H1 (cell line): Measurements from ENCODE around the gene USP3. TPM values are rescaled to one million over a fixed set of nuclear protein-coding genes. Genes with fewer than 3 reads are reported as not detected.

Experiments
- CTCF ChIA-PET: fragments of 300-600 bp; sonication (Branson Sonifier 250); formaldehyde crosslinking; loops from one replicate; lab custom pipeline; 2021; ENCODE audit not compliant: partially characterized antibody; lab: Charles Lee
- POLR2A ChIA-PET: fragments of 300-600 bp; sonication (Branson Sonifier 250); formaldehyde crosslinking; loops from one replicate; lab custom pipeline; 2021; ENCODE audit warnings: inconsistent platforms; ENCODE audit not compliant: partially characterized antibody; lab: Charles Lee
- DNase-seq, 2 experiments: peaks; one replicate each; pipeline versions ENCODE4 v3.0.0 to v3.0.0-alpha.2; 2010 to 2022; ENCODE audit warnings: low spot score in 2 of 2, low read depth in 1 of 2, mixed read lengths in 1 of 2
- FAIRE-seq: peaks from 2 replicates; lab custom pipeline; 2011; peaks lifted over from hg19 to GRCh38; lab: Jason Lieb, UNC
- H2AFZ ChIP-seq: 2 replicates; pipeline ENCODE4 v1.8.1; 2012; ENCODE audit warnings: low read length, inconsistent platforms
- H2AK5ac ChIP-seq: 2 replicates; pipeline ENCODE4 v1.6.1; 2013; ENCODE audit warnings: low read depth, low read length
- H2BK120ac ChIP-seq: replicated peaks from 2 replicates; pipeline ENCODE3; 2013; ENCODE audit warnings: low read depth, low read length, inconsistent platforms
- H2BK12ac ChIP-seq: 2 replicates; pipeline ENCODE4 v1.6.1; 2013; ENCODE audit warnings: low read depth, low read length
- H2BK15ac ChIP-seq: 2 replicates; pipeline ENCODE4 v1.6.1; 2013; ENCODE audit warnings: low read length
- H2BK20ac ChIP-seq: 2 replicates; pipeline ENCODE4 v1.6.1; 2013; ENCODE audit warnings: low read length
- H2BK5ac ChIP-seq: 2 replicates; pipeline ENCODE4 v1.6.1; 2013; ENCODE audit warnings: low read depth, low read length
- H3K14ac ChIP-seq: 2 replicates; pipeline ENCODE4 v1.6.1; 2013; ENCODE audit warnings: inconsistent platforms; ENCODE audit not compliant: insufficient read length
- H3K18ac ChIP-seq: 2 replicates; pipeline ENCODE4 v1.6.1; 2013; ENCODE audit warnings: low read length; ENCODE audit errors: extremely low read depth
- H3K23ac ChIP-seq: 2 replicates; pipeline ENCODE4 v1.6.1; 2013; ENCODE audit warnings: inconsistent platforms; ENCODE audit not compliant: insufficient read length
- H3K23me2 ChIP-seq: 2 replicates; pipeline ENCODE4 v1.6.1; 2013; ENCODE audit warnings: low read depth, low read length
- H3K27ac ChIP-seq: 2 replicates; pipeline ENCODE4 v1.6.1; 2011; ENCODE audit warnings: low read depth, low read length, inconsistent platforms
- H3K27me3 ChIP-seq, 4 experiments: replicated peaks in 1 of 4; 1 replicate in 1 of 4; 2 replicates in 3 of 4; pipeline versions ENCODE4 v1.6.1 to v1.8.1; 2011 to 2013; ENCODE audit warnings: low read length in 3 of 4, mild to moderate bottlenecking in 3 of 4, inconsistent platforms in 2 of 4, mixed read lengths in 2 of 4, moderate library complexity in 1 of 4; ENCODE audit not compliant: control insufficient read depth in 3 of 4, insufficient read depth in 3 of 4; ENCODE audit errors: extremely low read depth in 1 of 4
- H3K36me3 ChIP-seq, 4 experiments: 2 replicates each; pipeline versions ENCODE4 v1.6.1 to v1.8.1; 2011 to 2013; ENCODE audit warnings: mild to moderate bottlenecking in 4 of 4, low read length in 3 of 4, moderate library complexity in 2 of 4, control low read depth in 1 of 4, inconsistent platforms in 1 of 4; ENCODE audit not compliant: insufficient read depth in 4 of 4, control insufficient read depth in 2 of 4
- H3K4ac ChIP-seq: replicated peaks from 2 replicates; pipeline ENCODE3; 2013; ENCODE audit warnings: low read length, low read depth, mixed read lengths, inconsistent platforms; ENCODE audit not compliant: insufficient read length
- H3K4me1 ChIP-seq, 4 experiments: replicated peaks in 1 of 4; 1 replicate in 1 of 4; 2 replicates in 3 of 4; pipeline versions ENCODE4 v1.6.1 to v1.8.1; 2011 to 2013; ENCODE audit warnings: low read length in 3 of 4, inconsistent platforms in 2 of 4, mixed read lengths in 1 of 4; ENCODE audit not compliant: insufficient read depth in 4 of 4, control insufficient read depth in 3 of 4
- H3K4me2 ChIP-seq, 2 experiments: 2 replicates each; pipeline versions ENCODE4 v1.6.1 to v1.8.1; 2011 to 2013; ENCODE audit warnings: low read depth in 2 of 2, low read length in 2 of 2, control low read depth in 1 of 2, inconsistent platforms in 1 of 2, mild to moderate bottlenecking in 1 of 2; ENCODE audit not compliant: insufficient read depth in 1 of 2
- H3K4me3 ChIP-seq, 4 experiments: fragments of 200-600, 300-600 bp in 1 of 4; sonication (generic), shearing (Covaris generic), sonication (Bioruptor Twin) in 1 of 4; 2 replicates each; pipeline versions ENCODE4 v1.5.1 to v1.8.1; 2011 to 2016; ENCODE audit warnings: low read length in 4 of 4, low read depth in 3 of 4, control low read depth in 2 of 4, inconsistent platforms in 2 of 4, mild to moderate bottlenecking in 2 of 4, mixed read lengths in 1 of 4, moderate library complexity in 1 of 4; ENCODE audit not compliant: insufficient read depth in 2 of 4; ENCODE audit errors: extremely low read depth in 1 of 4
- H3K56ac ChIP-seq: replicated peaks from 2 replicates; pipeline ENCODE3; 2013; ENCODE audit warnings: low read depth, mild to moderate bottlenecking, mixed read lengths, low read length, inconsistent platforms; ENCODE audit not compliant: insufficient read length
- H3K79me1 ChIP-seq: 2 replicates; pipeline ENCODE4 v1.6.1; 2013; ENCODE audit warnings: low read depth, low read length, control low read depth
- H3K79me2 ChIP-seq, 2 experiments: 2 replicates each; pipeline versions ENCODE4 v1.6.1 to v1.8.1; 2012 to 2013; ENCODE audit warnings: low read length in 2 of 2, mild to moderate bottlenecking in 2 of 2, inconsistent platforms in 1 of 2; ENCODE audit not compliant: insufficient read depth in 2 of 2, control insufficient read depth in 1 of 2
- H3K9ac ChIP-seq, 4 experiments: replicated peaks in 1 of 4; 1 replicate in 1 of 4; 2 replicates in 3 of 4; pipeline versions ENCODE4 v1.6.1 to v1.8.1; 2011 to 2013; ENCODE audit warnings: low read depth in 3 of 4, low read length in 3 of 4, control low read depth in 2 of 4, mild to moderate bottlenecking in 2 of 4, moderate library complexity in 2 of 4, inconsistent platforms in 1 of 4; ENCODE audit errors: extremely low read depth in 1 of 4
- H3K9me3 ChIP-seq, 2 experiments: 2 replicates each; pipeline versions ENCODE4 v1.6.1 to v1.8.1; 2012 to 2013; ENCODE audit warnings: mild to moderate bottlenecking in 2 of 2, moderate library complexity in 2 of 2, control low read depth in 1 of 2, inconsistent platforms in 1 of 2, low read depth in 1 of 2, low read length in 1 of 2, mixed read lengths in 1 of 2; ENCODE audit not compliant: insufficient read depth in 2 of 2
- H4K20me1 ChIP-seq, 2 experiments: replicated peaks in 1 of 2; 2 replicates each; pipeline versions ENCODE3 to v1.8.1; 2011 to 2013; ENCODE audit warnings: inconsistent platforms in 2 of 2, low read length in 2 of 2, mild to moderate bottlenecking in 1 of 2; ENCODE audit not compliant: insufficient read depth in 2 of 2, control insufficient read depth in 1 of 2
- H4K5ac ChIP-seq: 2 replicates; pipeline ENCODE4 v1.6.1; 2013; ENCODE audit warnings: low read length, low read depth, mixed read lengths, inconsistent platforms; ENCODE audit not compliant: insufficient read length
- H4K8ac ChIP-seq: 2 replicates; pipeline ENCODE4 v1.8.0; 2013; ENCODE audit warnings: mild to moderate bottlenecking, moderate library complexity, low read length, inconsistent platforms; ENCODE audit not compliant: insufficient read depth; ENCODE audit errors: extremely low read depth
- H4K91ac ChIP-seq: replicated peaks from 2 replicates; pipeline ENCODE3; 2013; ENCODE audit warnings: low read length, mixed read lengths, inconsistent platforms; ENCODE audit not compliant: insufficient read length
- ATF3 ChIP-seq: IDR thresholded peaks from 2 replicates; pipeline ENCODE4 v1.6.1; 2011; ENCODE audit warnings: low read depth, mild to moderate bottlenecking, low read length; ENCODE audit not compliant: insufficient read depth
- CEBPB ChIP-seq: IDR thresholded peaks from 2 replicates; pipeline ENCODE4 v1.6.1; 2012; ENCODE audit warnings: low read depth, low read length
- JUN ChIP-seq: IDR thresholded peaks from 2 replicates; pipeline ENCODE4 v1.6.1; 2011; ENCODE audit warnings: low read depth, mild to moderate bottlenecking, improper control_type of control experiment, low read length
- PHF8 ChIP-seq: fragments of 200-600 bp; sonication (generic); conservative IDR thresholded peaks from 2 replicates; pipeline ENCODE4 v1.7.1; 2012; ENCODE audit warnings: low read depth, mild to moderate bottlenecking, inconsistent platforms, low read length, moderate library complexity
- SIN3A ChIP-seq, 2 experiments: IDR thresholded peaks in 1 of 2; conservative IDR thresholded peaks in 1 of 2; 2 replicates each; pipeline ENCODE4 v1.6.1; 2011 to 2012; ENCODE audit warnings: low read length in 2 of 2, improper control_type of control experiment in 1 of 2, low read depth in 1 of 2, mild to moderate bottlenecking in 1 of 2
- SP2 ChIP-seq: IDR thresholded peaks from 2 replicates; pipeline ENCODE4 v1.6.1; 2012; ENCODE audit warnings: mild to moderate bottlenecking, low read length, inconsistent platforms
- polyA plus RNA-seq, 7 experiments: library from polyadenylated mRNA; depleted of rRNA in 3 of 7; stranded (reverse) in 5 of 7; unstranded in 2 of 7; fragments of >200 nt in 5 of 7; fragments of 200-250 nt in 2 of 7; gene quantifications; 1 replicate in 5 of 7; 2 replicates in 1 of 7; 4 replicates in 1 of 7; pipeline versions ENCODE4 v1.2.1 to v1.2.3, GENCODE V29; 2011 to 2013; ENCODE audit warnings: missing spikeins in 2 of 7, mixed read lengths in 2 of 7
- total RNA-seq: library from RNA; stranded (reverse); fragmentation: NEBNext Ultra II Directional; extraction: Animal tissue kit (Norgen Biotek cat#: 25700); gene quantifications from 2 replicates; pipeline ENCODE4 v1.2.1, GENCODE V29; 2021

The USP3 gene
- total and polyA plus RNA-seq, 2 of the 8 experiments (the other 6 are each of a cell fraction or from before 2014, with no cell fraction given): 15.5 to 16.2 TPM

- H2BK120ac ChIP-seq: no peak overlapping the region
- H3K56ac ChIP-seq: no peak overlapping the region
- no peaks in the 10 kb centered on the region for H3K79me2 ChIP-seq
- H3K79me1 ChIP-seq: no peaks in the 10 kb centered on the region
- no peak overlapping the region for H2AFZ ChIP-seq
- no peak overlapping the region for H2BK5ac ChIP-seq
- ChIA-PET POLR2A (no interaction called here), CTCF (interaction anchor here (1.3 to 1.7 kb wide), 2 partner anchors 12 to 36 kb away, joined by 5 to 7 read pairs; no protein-coding TSS in a partner anchor)
- no peaks in the 10 kb centered on the region for H3K27me3 ChIP-seq
- no peak overlapping the region for H4K5ac ChIP-seq
- H2BK20ac ChIP-seq: no peak overlapping the region
- no peak overlapping the region for H3K4ac ChIP-seq
- H3K4me1 ChIP-seq: no peaks in the 10 kb centered on the region; a peak in 1 of 7 replicates
- no peak overlapping the region for H3K23ac ChIP-seq
- H4K91ac ChIP-seq: no peak overlapping the region
- no peak overlapping the region for H2AK5ac ChIP-seq
- no peak for DNase-seq
- FAIRE-seq: no peak
- H3K4me3 ChIP-seq: no peak overlapping the region
- H3K36me3 ChIP-seq: peaks cover 0 to 2% (median 0%) of the 10 kb centered on the region in 4 experiments; a peak in 2 of 8 replicates
- TF ChIP-seq ATF3: no peak
- TF ChIP-seq SP2: no peak
- TF ChIP-seq PHF8: no peak
- no peak for TF ChIP-seq JUN
- TF ChIP-seq SIN3A (conservative IDR thresholded peaks at IDR 0.05 in 1 of 2, IDR thresholded peaks at IDR 0.05 in 1 of 2; ENCODE audit: low read depth in 1 of 2, low read length in 2 of 2): no peak
- TF ChIP-seq CEBPB: no peak
- no peaks in the 10 kb centered on the region for H3K23me2 ChIP-seq
- no peak overlapping the region for H3K4me2 ChIP-seq
- H3K9ac ChIP-seq: no peak overlapping the region
- H2BK15ac ChIP-seq: no peak overlapping the region
- no peak overlapping the region for H2BK12ac ChIP-seq
- H4K8ac ChIP-seq: no peak overlapping the region
- no peak overlapping the region for H3K14ac ChIP-seq
- H4K20me1 ChIP-seq: no peaks in the 10 kb centered on the region
- no peaks in the 10 kb centered on the region for H3K9me3 ChIP-seq
- no peak overlapping the region for H3K18ac ChIP-seq
- H3K27ac ChIP-seq: no peak overlapping the region
Measured at GRCh38 chr15:63573533-63573932, 69.1 kb downstream of the USP3 start.
